HG03354 (cell line): ENCODE measurements around the gene XCL1.
"Not testable (repeated sequence)": the region's sequence is repeated elsewhere in the genome, so short reads cannot be mapped to it uniquely, and the experiment has no call there.

ENCODE experiments used
- ATAC-seq: cut with Tn5 transposase; IDR thresholded peaks from one replicate; pipeline ENCODE4 v1.9.1; 2021; ENCODE audit warnings: mild to moderate bottlenecking; ENCODE audit not compliant: unreplicated experiment, poor library complexity, severe bottlenecking

The XCL1 gene

GRCh38 chr1:168576245-168576688 is at the start of gene XCL1:
Gene XCL1 (plus strand): TSS chr1:168576605. CDS start chr1:168576638, 33 bp downstream.
- ATAC-seq: not testable (repeated sequence)

DNA sequence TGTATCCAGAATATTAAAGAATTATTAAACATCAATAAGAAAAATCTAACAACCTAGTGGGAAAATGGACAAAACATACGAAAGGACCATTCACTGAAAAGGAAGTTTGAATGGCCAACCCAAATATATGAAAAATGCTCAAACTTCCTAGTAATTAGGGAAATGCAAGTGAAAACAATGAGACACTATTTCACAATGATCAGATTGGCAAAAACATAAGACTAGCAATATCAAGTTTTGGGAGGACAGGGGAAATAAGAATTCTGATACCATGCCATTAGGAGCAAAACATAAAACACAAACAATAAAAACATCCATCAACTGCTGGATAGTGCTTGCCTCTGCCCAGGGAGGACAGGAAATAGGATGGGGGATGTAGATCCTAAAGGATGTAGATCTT is 46.9 kb upstream of the XCL1 start:
- ATAC-seq: no peak

DNA sequence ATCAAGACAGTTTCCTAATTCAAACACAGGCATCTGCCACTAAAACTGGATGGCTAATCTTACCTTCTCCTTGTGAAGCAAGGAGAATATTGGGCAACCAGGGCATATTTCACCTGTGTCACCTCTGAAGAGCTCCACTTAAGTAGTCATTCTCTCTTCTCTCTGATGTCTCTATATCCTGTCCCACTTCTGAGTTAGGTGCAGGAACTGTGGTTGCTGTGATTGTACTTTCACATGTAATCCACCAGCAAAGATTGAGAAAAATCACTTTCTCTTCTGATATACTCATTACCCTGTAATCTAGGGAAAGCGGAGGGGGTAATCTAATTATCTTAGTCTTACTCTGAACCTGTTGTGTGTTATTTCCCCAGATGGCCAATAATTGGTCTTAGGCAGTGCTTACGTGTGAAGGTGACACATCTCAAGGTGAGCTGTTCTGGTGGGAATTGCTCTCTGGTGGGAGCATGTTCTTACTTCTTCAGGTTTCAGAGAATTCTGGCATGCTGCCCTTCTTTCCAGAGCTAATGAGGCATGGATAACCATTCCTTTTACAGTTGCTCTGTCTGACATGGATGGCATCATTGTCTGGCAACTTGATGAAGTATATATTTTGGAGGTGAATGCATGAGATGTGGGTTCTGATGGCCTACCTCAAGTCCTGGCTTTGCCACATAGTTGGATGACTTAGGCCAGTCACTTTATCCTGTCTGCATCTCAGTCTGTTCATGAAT is 44.6 kb upstream of the XCL1 start:
- no peak for ATAC-seq

DNA sequence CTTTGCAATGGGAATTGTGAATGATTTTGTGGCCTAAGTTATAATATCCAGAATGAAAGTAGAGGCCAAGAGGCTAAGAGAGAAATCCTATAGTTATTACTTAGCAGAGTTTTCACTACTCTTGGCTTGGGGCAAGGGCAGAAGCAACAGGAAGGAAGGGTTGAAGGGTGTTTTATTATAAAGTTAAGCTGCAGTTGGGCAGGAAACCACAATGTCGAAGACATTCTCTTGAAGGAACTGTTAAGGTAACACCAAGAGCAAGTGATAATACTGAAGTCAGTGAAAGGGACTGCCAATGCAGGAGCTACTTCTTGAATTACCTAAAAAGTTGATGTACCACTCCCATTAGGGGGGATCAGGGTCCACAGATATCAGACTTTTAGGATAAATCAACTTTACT is 40.9 kb upstream of the XCL1 start:
- ATAC-seq: peak; percentile 68

DNA sequence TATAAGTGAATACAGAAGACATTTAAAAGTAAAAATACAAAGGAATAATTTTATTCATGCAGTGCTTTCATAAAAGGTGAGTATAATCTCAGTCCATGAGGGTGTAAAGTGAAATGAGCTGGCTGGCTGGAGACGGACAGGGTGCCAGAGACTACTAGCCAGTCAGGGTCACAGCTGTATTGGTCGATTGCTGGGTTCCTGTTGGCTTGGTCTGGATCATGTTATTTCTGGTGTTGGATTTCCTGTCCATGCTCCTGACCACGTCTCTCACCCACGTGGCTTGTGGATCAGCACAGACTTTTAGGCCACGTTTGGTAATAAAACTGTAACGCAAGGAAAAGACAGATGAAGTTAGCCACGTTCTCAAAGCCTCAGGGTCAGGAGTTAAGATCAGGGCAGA is 35.6 kb upstream of the XCL1 start:
- ATAC-seq: not testable (repeated sequence)

- not testable (repeated sequence) for ATAC-seq
Measured at GRCh38 chr1:168542978-168543377, 33.4 kb upstream of the XCL1 start.

DNA sequence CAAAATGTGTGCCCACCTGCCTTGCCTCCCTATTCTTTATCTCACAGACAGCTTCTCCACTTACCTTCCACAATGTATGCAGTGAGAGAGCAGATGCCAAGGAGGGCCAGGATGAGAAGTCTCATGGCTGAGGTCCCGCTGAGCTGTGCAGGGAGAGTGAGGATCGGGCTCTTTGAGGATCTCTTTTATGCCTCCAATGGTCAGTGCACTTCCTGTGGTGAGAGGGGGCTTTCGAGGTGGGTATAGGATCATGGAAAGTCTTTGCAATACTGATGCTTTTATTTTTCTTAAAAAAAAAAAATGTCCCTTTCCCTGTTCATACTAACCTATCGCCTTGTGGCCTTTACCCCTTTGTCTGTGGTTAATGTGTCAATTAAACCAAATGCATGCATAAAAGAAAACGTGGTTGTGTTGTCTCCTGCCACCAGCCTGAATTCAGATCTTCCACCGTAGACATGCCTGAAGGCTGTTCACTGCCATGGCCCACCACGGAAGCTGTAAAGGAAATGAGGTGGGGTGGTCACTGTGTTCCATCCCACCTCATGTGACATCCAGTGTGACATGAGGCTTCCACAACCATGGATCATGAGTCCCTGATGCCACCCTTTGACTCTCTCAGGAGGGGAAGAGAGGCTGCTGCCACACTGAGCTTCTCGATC is 32.4 kb upstream of the XCL1 start, which contains the start of gene XCL2:
XCL2 (minus strand) TSS at position 158 of the 659 bp plus-strand sequence; CDS start at position 125, 33 bp downstream.
- not testable (repeated sequence) for ATAC-seq

DNA sequence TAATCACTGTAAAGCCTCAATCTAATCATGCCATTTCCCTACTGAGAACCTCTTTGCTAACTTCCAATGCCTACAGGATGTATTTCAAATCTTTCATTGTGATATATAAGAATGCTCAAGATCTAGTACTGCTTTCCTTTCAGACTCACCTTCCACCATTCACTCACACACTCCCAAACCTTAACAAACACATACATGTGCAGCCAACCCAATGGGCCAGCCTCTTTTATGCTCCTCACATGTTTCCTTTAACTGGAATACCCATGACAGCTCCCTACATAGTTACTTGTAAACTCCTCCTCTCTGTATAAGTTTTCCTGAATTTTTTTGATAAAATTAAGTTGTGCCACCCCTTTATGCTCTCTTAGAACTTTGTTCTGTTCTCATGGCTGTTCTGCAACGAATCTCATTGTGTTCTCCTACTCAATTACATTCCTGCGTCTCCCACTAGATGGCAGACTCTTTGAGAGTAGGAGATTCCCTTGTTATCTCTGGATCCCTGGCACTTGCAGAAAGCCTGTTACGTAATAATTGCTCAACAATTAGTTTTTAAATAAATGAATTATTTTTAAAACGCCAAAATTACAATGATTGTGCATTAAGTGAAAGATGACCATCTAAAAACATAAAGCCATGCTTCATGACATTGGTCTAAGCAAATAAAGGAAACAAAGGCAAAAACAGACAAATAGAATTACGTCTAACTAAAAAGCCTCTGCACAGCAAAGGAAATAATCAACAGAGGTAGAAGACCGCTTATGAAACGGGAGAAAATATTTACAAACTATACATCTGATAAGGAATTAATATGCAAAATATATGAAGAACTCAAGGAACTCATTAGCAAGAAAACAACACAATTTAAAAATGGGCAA is 30.5 kb upstream of the XCL1 start:
- ATAC-seq: not testable (repeated sequence)

DNA sequence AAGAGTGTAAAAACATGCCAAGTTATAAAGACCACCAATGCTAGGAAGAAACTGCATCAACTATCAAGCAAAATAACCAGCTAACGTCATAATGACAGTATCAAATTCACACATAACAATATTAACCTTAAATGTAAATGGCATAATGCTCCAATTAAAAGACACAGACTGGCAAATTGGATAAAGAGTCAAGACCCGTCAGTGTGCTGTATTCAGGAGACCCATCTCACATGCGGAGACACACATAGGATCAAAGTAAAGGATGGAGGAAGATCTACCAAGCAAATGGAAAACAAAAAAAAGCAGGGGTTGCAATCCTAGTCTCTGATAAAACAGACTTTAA is 29.9 kb upstream of the XCL1 start:
- not testable (repeated sequence) for ATAC-seq

- no peak for ATAC-seq
Measured at GRCh38 chr1:168550971-168551370, 25.4 kb upstream of the XCL1 start.

- ATAC-seq: no peak
Measured at GRCh38 chr1:168551688-168552087, 24.7 kb upstream of the XCL1 start.

DNA sequence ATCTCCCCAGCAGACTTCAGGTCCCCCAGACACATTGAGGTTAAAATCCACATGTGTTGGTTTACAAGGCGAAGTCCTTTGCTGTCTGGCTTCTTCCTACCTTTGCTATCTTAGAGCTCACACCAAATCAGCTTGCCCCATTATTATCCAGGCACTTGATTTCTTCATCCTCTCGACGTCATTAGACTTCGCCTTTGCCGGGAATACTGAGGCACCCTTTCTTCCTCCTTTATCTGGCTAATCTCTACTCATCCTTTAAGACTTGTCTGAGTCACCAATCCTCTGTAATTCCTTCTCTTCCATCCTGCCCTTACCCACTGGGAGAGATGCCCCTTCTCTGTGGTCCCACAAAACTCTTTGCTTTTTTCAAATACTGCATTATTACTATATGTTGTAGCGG is 23.4 kb upstream of the XCL1 start:
- no peak for ATAC-seq

DNA sequence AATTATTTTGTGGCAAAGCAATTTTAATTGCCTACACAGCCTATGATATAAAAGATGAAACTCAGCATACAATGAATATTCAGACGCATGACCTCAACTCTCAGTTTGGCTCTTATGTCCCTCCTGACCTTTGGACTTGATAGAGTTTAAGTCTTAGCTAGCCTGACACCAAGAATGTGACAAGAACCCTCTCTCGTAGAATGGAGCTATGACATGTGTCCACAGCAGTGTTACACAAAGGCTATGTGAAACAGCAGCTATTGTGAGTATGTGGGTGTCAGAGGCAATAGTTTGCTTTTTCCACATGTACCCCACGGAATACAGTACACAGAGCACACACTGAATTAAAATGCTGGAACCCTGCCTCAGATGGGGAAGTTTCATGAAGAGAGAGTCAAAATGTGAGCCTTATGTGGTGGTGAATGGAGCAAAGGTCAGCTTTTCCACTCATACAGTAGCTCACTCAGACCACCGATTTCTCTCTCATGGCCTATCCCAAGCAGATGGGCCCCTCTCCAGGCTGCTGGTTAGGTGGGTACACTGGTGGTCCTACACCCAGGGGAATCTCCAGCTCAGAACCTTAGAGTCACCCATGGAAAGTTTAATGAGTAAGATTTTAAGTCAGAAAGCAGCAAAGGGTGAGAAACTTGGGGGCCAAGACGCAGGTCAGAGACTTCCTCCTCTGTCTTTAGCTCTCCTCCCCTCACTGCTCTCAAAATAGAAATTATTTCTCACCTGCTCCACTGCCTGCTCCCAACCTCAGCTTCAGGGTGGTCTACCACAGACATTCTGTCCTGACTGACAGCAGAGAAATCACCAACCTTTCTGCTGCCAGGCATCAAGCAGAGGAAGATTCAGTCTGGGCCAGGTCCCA is 22.5 kb upstream of the XCL1 start:
- no peak for ATAC-seq

DNA sequence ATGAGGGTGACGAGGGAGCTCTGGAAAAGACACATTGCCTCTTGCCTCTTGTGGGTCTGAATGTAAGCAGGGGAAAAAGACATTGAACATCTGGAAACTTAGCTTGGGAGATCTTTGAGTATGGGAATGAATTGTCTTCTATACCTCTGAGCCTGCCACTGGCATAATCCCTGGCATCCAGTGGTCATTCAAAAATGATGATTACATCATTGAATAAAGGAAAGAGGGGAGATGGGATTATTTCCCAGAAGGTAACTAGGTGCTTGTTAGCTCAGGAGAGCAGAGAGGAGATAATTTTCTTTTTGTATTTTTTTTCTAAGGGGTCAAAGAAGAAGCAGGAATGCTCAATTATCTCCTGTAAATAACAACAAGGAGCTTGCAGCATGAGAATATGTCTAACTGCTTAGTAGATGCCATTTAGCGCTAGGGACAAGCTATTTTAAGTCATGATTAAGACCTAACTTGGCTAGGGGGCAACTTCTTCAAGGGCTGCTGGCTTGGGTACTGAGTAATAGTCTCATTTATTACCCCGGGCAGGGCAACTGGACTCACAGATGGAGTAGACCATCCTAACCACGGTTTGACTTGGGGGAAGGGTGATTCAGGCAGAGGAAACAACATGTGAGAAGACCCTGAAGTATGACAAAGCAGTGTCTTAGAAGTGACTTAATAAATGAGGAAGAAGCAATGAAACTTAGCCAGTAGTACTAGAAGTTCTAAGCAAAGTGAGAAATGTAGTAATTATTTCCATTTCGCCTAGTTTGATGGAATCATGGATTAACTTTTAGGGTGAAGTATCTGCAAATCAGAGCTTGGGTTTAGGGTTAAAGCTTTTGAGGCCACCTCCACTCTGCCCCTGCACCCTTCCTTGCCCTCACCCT is 21.6 kb upstream of the XCL1 start:
- no peak for ATAC-seq

DNA sequence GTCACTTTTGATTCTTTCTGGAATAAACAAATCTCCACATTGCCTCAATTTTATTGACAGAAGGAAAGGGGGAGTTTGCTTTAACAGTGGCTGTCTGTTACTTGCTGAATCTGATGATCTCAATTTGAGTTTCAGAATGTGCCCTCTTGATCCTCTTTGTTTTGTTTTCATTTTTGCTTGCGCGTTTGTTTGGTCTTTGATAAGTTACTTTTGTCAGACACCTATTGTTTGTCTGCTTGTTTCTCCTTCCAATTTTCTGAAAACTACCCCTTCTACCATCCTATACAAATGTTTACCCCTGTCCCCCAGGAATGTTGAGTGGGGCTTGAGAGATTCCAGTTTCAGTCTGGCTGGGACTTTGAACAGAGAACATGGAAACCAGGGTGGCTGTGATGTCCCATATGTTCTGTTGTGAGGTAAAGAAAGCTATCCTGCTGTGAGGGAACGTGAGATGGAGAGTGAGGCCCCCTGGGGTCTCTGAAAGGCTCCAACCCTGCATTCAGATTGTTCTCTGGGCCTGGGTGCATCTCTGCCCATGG is 20.8 kb upstream of the XCL1 start:
- no peak for ATAC-seq

- no peak for ATAC-seq
Measured at GRCh38 chr1:168556647-168557046, 19.8 kb upstream of the XCL1 start.

- ATAC-seq: no peak
Measured at GRCh38 chr1:168560370-168560769, 16.0 kb upstream of the XCL1 start.

GRCh38 chr1:168561989-168562388 is 14.4 kb upstream of the XCL1 start:
- ATAC-seq: no peak
